ENCODE measurements around the gene BCL11A. TPM values are rescaled to one million over a fixed set of nuclear protein-coding genes. Genes with fewer than 3 reads are reported as not detected.

The BCL11A gene
- total and polyA plus RNA-seq, 12 donors: 3.2 to 38.5 (median 22.7) TPM

GRCh38 chr2:60429681-60430080 lies 123.8 kb downstream of the BCL11A start:
- H3K4me3 ChIP-seq: no peak overlapping the region
- H3K27ac ChIP-seq: no peak overlapping the region
- H3K4me1 ChIP-seq: peaks cover 0 to 6% (median 0%) of the 10 kb centered on the region in 9 donors
- H3K36me3 ChIP-seq: no peaks in the 10 kb centered on the region
- intact Hi-C loops (cut with DNase I): loop anchor here in 1 of 10 donors (10.0 kb wide), 1 partner anchor 115 kb away; no protein-coding TSS in a partner anchor
- no peak for ATAC-seq
- H3K9me3 ChIP-seq: peaks cover 0 to 5% (median 0%) of the 10 kb centered on the region in 11 donors
- no peak for DNase-seq
- H3K27me3 ChIP-seq: no peaks in the 10 kb centered on the region
- WGBS, 2 donors: 81 to 85% methylated on average over 4 of the region's 4 CpGs
- TF ChIP-seq, protein P1, sequence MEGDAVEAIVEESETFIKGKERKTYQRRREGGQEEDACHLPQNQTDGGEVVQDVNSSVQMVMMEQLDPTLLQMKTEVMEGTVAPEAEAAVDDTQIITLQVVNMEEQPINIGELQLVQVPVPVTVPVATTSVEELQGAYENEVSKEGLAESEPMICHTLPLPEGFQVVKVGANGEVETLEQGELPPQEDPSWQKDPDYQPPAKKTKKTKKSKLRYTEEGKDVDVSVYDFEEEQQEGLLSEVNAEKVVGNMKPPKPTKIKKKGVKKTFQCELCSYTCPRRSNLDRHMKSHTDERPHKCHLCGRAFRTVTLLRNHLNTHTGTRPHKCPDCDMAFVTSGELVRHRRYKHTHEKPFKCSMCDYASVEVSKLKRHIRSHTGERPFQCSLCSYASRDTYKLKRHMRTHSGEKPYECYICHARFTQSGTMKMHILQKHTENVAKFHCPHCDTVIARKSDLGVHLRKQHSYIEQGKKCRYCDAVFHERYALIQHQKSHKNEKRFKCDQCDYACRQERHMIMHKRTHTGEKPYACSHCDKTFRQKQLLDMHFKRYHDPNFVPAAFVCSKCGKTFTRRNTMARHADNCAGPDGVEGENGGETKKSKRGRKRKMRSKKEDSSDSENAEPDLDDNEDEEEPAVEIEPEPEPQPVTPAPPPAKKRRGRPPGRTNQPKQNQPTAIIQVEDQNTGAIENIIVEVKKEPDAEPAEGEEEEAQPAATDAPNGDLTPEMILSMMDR (IDR thresholded peaks at IDR 0.05): no peak

DNA sequence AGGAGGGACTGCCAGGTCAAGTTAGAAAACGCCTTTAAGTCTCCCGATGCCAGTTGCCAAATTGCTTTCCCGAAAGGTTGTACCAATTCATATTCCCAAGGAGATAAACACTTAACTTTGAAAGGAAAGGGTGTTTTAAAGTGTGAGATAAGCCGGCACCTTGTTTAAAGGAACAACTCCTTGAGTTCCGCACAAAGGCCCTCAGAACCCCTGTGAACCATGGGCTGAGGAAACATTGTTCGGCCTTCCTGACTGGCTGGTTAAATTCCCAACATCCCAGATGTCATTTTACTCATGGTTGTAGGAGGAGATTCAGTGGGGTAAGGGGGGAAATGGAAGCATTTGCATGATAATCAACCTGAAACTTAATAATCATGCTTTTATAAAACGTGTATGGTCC lies 126.6 kb downstream of the BCL11A start:
- no peak overlapping the region for H3K4me3 ChIP-seq
- 84 to 87% methylated on average over 7 of the region's 7 CpGs for WGBS, 2 donors
- H3K27ac ChIP-seq: no peak overlapping the region
- DNase-seq: no peak
- intact Hi-C loops (cut with DNase I): no loop called here
- TF ChIP-seq, protein P1 (IDR thresholded peaks at IDR 0.05): no peak
- H3K27me3 ChIP-seq: no peaks in the 10 kb centered on the region
- no peaks in the 10 kb centered on the region for H3K36me3 ChIP-seq
- no peak for ATAC-seq
- peaks cover 0 to 5% (median 0%) of the 10 kb centered on the region in 9 donors for H3K4me1 ChIP-seq
- H3K9me3 ChIP-seq: peaks cover 0 to 5% (median 0%) of the 10 kb centered on the region in 11 donors

DNA sequence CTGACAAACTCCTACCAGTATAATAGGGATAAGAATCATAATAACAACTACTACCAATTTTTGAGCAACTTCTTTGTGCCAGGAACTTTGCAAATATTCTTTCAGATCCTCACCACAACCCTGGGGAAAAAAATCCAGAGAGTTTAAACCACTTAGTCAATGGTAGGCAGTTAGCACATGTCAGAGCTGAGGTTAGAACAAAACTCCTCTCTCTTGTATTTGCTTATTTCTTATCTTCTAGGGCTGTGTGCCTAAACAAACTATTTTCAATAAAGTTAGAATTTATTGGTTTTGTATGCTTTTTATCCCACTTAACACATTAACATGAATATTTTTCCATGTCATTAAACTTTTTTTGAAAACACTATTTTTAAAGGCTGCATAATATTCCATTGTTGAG lies 127.1 kb downstream of the BCL11A start:
- H3K9me3 ChIP-seq: peaks cover 0 to 5% (median 0%) of the 10 kb centered on the region in 11 donors
- ATAC-seq (no peak), DNase-seq (no peak)
- intact Hi-C loops (cut with DNase I): no loop called here
- H3K4me3 ChIP-seq: no peak overlapping the region
- no peaks in the 10 kb centered on the region for H3K27me3 ChIP-seq
- H3K4me1 ChIP-seq: peaks cover 0 to 5% (median 0%) of the 10 kb centered on the region in 9 donors
- TF ChIP-seq, protein P1 (IDR thresholded peaks at IDR 0.05): no peak
- no peaks in the 10 kb centered on the region for H3K36me3 ChIP-seq
- H3K27ac ChIP-seq: no peak overlapping the region

- H3K9me3 ChIP-seq: peaks cover 0 to 5% (median 0%) of the 10 kb centered on the region in 11 donors
- WGBS, 2 donors: 73 to 81% methylated on average over 5 of the region's 5 CpGs
- H3K27me3 ChIP-seq: no peaks in the 10 kb centered on the region
- ATAC-seq (peak in 1 of 8 donors; percentile 20), DNase-seq (no peak)
- no peaks in the 10 kb centered on the region for H3K36me3 ChIP-seq
- TF ChIP-seq, protein P1 (IDR thresholded peaks at IDR 0.05): no peak
- intact Hi-C loops (cut with DNase I): no loop called here
- no peak overlapping the region for H3K4me3 ChIP-seq
- no peak overlapping the region for H3K27ac ChIP-seq
- H3K4me1 ChIP-seq: peaks cover 0 to 5% (median 0%) of the 10 kb centered on the region in 9 donors
Observed at GRCh38 chr2:60424233-60424632, 129.2 kb downstream of the BCL11A start.

Data from heart right ventricle (tissue), 16 donors.